IPS-NIHi7 (cell line): ENCODE measurements around the gene CORIN.
"Not testable (repeated sequence)": the region's sequence is repeated elsewhere in the genome, so short reads cannot be mapped to it uniquely, and the experiment has no call there.

Source experiments
- DNase-seq: peaks from one replicate; pipeline ENCODE4 v3.0.0; 2012; ENCODE audit warnings: mixed read lengths; ENCODE audit errors: extremely low spot score

Gene CORIN

GRCh38 chr4:47562297-47562696 is 275.6 kb downstream of the CORIN start:
- DNase-seq: no peak

DNA sequence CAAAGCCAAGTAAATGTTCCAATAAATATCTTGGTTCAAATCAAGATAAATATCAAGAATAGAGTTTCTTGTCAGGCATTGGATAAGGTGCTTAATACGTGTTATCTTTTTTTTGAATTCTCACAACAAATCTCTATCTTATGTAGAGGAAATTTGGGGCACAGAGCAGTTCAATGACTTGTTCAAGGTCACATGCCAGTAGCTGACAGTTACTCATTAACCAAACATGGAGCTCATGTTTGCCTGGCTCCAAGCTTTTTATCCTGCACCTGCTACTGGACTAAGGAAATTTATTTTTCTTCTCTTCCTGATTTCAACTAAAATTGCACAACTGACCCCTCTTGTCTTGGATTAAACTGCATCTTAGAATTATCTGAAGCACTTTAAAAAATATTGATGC is 276.5 kb downstream of the CORIN start:
- DNase-seq: no peak

- no peak for DNase-seq
Measured at GRCh38 chr4:47560682-47561081, 277.2 kb downstream of the CORIN start.

- no peak for DNase-seq
Measured at GRCh38 chr4:47557255-47557654, 280.6 kb downstream of the CORIN start.

DNA sequence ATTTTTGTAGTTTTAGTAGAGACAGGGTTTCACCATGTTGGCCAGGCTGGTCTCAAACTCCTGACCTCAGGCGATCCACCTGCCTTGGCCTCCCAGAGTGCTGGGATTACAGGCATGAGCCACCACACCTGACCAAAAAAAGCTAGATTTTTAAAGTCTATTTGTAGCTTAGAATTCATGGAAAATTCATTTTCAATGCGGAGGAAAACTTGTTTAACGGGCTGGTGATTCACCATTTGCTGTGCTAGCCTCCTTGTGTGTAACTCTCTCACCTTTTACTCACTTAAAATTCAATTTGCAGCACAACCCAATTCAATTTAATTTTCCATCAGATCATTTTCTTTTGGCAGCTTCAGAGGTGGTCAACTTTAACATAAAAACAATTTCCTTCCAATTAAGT is 281.9 kb downstream of the CORIN start:
- not testable (repeated sequence) for DNase-seq

- DNase-seq: no peak
Measured at GRCh38 chr4:47553329-47554125, 284.3 kb downstream of the CORIN start.

GRCh38 chr4:47551682-47552081 is 286.2 kb downstream of the CORIN start:
- no peak for DNase-seq

DNA sequence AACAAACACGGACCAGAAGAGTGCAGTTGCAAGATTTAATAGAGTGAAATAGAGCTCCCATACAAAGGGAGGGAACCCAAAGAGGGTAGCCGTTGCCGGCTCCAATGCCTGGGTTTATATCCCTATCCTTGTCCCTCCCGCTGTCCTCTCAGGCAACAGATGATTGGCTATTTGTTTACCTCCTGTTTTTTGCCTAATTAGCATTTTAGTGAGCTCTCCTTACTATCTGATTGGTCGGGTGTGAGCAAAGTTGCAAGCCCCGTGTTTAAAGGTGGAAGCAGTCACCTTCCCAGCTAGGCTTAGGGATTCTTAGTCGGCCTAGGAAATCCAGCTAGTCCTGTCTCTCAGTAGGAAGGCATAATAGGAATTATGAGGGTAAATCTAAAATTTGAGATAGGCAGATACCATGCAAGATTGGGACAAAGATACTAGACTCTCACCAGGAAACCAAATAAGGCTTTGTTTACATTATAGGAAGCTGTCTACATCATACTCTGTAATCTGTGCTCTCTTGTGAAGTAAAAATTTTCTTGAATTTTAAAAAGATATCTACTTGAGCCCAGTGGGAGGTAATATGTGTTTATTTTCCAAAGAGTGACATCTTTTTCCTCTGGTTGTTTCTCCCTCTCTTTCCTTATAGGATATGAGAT is 286.8 kb downstream of the CORIN start:
- no peak for DNase-seq

DNA sequence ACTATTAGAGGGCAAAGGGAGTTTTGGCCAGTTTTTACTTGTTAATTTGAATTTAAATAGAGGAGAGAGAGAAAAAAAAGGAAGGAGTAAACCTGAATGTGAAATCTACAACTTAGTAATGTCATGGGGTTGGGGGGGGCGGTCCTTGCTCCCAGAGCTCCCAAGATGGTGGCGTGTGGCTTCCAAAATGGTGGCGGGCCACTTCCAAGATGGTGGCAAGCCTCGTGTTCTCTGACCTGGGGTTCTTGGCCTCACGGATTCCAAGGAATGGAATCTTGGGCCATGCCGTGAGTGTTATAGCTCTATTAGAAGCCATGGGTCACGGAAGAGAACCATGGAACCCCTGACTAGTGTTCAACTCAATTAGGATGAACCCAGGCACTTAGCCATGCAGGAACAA is 287.5 kb downstream of the CORIN start:
- not testable (repeated sequence) for DNase-seq
